Measurements from ENCODE around the gene RAB10.
"Not testable (repeated sequence)": the region's sequence is repeated elsewhere in the genome, so short reads cannot be mapped to it uniquely, and the experiment has no call there.

Gene RAB10

GRCh38 chr2:26150243-26150642 lies 116.4 kb downstream of the RAB10 start:
- no peak for DNase-seq (ENCODE audit: low read depth, low spot score)

- DNase-seq (ENCODE audit: low read depth, low spot score) = no peak
Observed at GRCh38 chr2:26157580-26157979, 123.7 kb downstream of the RAB10 start.

DNA sequence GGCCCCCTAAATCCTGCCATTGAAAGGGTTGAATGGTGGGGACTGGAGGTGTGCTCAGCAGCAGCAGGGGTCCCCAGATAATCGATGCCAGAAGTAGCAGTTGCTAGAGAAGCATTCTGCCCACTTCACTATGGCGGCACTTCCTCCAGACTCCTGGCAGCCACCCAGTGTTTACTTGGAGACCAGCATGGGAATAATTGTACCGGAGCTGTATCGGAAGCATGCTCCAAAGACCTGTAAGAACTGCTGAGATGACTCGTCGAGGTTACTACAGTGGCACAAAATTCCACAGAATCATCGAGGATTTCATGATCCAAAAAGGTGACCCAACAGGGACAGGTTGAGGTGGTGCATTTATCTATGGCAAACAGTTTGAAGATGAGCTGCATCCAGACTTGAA lies 128.0 kb downstream of the RAB10 start:
- no peak for DNase-seq (ENCODE audit: low read depth, low spot score)

DNA sequence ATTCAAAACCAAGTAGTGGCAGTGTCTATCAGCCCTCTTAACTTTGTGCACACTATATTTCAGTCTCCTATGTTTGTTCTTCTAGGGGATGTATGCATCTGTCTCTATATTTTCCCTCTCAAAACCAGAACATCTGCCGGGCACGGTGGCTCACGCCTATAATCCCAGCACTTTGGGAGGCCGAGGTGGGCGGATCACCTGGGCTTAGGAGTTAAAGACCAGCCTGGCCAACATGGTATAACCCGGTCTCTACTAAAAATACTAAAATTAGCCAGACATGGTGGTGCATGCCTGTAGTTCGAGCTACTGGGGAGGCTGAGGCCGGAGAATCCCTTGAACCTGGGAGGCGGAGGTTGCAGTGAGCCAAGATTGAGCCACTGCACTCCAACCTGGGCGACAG lies 129.1 kb downstream of the RAB10 start:
- DNase-seq (ENCODE audit: low read depth, low spot score) = no peak

DNA sequence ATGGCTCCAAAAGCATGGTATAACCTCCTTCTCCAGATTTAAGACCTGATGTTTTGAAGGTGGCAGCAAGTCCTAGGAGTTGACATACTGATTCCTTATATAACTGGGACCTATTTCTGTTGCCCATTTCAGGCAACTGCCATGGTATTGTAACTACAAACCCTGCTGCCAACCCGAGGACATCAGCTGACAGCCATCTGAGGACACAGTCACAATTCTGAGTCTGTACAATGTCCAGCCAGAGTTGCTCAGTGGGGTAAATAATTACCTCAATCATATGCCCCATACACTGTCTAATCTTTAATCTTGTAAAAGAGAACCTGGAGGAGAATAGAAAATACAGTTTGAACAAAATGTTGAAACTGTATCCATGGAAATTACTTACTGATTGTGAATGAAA lies 130.3 kb downstream of the RAB10 start:
- no peak for DNase-seq (ENCODE audit: low read depth, low spot score)

DNA sequence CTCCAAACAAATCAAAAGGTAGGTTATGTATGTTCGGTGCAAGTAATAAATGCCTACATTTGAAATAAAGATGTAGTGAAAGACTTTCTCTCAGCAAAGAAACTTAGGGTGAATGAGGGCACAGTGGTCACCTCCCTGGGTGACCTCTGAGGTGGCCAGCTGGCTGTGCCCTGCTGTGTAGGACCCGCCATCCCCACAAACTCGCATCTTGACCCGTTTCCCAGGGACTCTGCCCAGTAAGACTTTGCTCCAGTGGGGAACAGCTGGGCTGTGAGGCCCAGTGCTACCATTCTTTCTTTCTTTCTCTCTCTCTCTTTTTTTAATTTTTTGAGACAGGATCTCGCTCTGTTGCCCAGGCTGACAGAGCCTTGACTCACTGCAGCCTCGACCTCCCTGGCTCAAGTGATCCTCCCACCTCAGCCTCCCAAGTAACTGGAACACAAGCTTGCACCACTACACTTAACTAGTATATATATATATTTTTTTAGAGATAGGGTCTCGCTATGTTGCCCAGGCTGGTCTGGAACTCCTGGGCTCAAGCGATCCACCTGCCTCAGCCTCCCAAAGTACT lies 130.8 kb downstream of the RAB10 start:
- no peak for DNase-seq (ENCODE audit: low read depth, low spot score)

GRCh38 chr2:26165403-26165802 lies 131.5 kb downstream of the RAB10 start:
- no peak for DNase-seq (ENCODE audit: low read depth, low spot score)

DNA sequence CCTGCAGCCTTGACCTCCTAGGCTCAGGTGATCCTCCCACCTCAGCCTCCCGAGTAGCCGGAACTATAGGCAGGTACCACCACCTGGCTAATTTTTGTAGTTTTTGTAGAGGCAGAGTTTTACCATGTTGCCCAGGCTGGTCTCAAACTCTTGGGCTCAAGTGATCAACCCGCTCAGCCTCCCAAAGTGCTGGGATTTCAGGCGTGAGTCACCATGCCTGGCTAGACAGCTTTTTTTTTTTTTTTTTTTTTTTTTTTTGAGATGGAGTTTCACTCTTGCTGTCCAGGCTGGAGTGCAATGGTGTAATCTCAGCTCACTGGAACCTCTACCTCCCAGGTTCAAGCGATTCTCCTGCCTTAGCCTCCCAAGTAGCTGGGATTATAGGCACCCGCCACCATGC lies 132.7 kb downstream of the RAB10 start:
- DNase-seq (ENCODE audit: low read depth, low spot score) = not testable (repeated sequence)

- no peak for DNase-seq (ENCODE audit: low read depth, low spot score)
Observed at GRCh38 chr2:26168785-26169184, 134.9 kb downstream of the RAB10 start.

DNA sequence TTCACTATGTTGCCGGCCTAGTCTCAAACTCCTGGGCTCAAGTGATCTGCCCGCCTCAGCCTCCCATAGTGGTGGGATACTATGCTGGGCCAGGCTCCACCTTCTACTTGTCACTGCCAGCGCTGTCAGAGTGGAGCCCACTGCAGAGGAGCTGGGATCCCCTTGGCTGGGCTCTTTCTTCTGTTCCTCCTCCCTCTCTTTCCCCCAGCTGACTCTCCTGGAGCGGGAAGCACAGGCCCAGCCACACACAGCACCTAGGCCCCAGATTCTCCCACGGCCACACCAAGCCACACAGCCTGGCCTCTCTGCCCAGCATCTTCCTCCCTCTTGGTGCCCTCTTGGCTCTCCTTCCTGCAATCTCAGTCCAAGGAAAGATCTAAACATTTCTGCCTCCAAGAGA lies 135.3 kb downstream of the RAB10 start:
- no peak for DNase-seq (ENCODE audit: low read depth, low spot score)

DNA sequence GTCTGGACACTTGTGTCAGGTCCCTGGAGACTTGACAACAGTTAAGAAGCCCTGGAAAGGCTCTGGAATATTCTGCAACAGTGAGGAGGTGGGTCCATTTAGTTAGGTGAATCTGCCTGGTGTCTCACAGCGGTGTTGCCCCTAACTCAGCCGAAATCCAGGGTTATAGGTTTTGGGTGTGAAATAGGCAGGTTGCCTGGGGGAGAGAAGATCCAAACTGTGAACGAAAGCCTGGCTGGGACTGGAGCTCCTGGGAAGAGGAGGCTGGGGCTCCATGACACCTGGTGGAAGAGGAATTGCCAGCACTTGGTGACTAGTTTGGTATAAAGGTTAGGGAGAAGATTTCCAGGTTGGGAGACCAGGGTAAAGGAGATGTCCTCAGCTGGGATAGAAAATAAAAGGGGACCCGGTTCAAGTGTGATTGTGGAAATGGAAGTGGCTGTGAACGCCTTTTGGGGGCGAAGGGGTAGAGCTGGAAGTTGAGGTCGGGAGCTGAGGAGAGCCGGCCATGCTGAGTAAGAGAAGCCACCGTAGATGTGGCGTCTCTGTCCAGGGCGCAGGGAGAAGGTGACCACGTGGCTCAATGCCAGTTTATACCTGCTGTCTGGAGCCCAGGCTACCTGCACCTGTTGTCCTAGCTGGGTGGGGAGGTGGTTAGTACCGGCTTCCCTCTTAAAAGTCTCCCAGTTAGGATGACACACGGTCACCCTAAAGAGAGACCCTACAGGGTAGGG lies 136.0 kb downstream of the RAB10 start:
- DNase-seq (ENCODE audit: low read depth, low spot score) = no peak

GRCh38 chr2:26170795-26171194 lies 136.9 kb downstream of the RAB10 start:
- no peak for DNase-seq (ENCODE audit: low read depth, low spot score)

- DNase-seq (ENCODE audit: low read depth, low spot score) = no peak
Observed at GRCh38 chr2:26172189-26172870, 138.4 kb downstream of the RAB10 start.

DNA sequence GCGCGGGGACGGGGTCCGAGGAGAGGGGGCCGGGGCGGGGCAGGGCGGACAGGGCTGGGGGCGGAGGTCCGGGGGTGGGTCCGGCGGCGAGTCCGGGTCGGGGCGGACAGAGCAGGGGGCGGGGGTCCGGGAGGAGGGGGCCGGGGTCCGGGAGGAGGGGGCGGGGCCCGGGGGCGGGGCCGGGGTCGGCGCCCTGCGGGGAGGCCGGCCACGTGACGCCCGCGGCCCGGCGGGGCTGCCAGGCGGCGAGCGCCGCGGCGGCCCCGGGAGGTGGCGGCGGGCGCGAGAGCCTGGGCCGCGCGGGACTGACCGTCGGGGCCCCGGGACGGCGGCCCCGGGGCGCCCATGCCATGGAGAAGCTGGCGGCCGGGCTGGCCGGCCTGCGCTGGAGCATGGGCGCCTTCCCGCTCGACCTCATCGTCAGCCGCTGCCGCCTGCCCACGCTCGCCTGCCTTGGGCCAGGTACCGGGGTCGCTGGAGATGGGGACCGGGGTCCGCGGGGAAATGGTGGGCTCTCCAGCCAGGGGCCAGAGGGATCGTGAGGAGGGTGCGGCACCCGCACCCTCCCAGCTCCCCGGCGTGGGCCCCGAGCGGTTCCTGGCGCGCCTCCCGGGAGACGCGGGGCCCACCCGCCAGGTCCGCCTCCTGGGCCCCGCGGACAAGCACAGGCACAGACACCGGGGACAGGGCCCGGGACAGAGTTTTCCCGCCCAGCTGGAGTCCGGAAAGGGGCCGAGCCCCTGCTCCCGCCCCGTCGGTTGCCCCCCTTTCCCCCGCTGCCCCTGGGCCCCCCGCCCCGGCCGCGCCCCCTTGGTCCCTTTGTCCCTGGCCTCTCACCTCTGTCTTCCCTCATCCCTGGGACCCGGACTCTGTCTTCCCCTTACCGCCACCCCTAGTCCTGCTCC lies 139.2 kb downstream of the RAB10 start, which contains the start of gene GAREM2:
GAREM2 (plus strand) TSS at position 218 of the 905 bp plus-strand sequence; CDS start at position 351, 133 bp downstream.
- DNase-seq (ENCODE audit: low read depth, low spot score) = no peak

GRCh38 chr2:26173776-26174482 lies 140.0 kb downstream of the RAB10 start:
- DNase-seq (ENCODE audit: low read depth, low spot score) = no peak

GRCh38 chr2:26174691-26175465 lies 141.0 kb downstream of the RAB10 start:
- no peak for DNase-seq (ENCODE audit: low read depth, low spot score)

DNA sequence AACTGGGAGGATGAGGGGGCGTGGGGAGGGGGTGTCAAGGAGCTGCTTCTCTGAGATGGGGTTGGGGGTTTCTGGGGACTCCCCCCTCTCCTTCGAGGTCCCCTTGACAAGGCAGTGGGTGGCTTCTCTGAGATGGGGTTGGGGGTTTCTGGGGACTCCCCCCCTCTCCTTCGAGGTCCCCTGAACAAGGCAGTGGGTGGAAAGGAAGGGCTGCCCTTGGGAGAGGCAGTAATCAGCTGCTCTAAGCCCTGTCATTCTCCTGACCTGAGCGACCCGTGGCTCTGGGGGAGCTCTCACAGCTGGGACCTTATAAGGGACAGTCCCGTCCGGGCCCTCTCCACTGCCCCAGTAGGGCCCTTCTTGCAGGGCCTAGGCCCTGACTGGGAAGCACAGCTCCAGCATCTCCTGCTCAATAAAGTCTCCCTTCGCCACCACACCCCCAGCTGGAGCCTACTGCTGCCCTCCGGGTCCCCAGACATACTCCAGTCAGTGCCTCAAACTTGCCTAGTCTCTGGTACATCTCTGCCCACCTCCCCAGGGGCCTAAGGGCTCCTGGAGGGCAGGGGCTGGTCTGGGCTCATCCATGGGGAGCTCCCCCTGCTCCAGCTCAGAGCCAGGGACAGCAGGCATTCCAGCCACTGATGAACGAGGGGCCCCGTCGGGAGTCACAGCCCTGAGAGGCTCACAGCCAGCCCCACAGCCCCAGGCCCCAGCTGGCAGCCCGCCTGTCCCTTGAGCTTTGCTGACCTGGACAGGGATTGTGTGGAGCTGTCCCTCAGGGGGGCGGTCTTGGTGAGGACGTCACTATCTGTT lies 141.8 kb downstream of the RAB10 start:
- no peak for DNase-seq (ENCODE audit: low read depth, low spot score)

DNA sequence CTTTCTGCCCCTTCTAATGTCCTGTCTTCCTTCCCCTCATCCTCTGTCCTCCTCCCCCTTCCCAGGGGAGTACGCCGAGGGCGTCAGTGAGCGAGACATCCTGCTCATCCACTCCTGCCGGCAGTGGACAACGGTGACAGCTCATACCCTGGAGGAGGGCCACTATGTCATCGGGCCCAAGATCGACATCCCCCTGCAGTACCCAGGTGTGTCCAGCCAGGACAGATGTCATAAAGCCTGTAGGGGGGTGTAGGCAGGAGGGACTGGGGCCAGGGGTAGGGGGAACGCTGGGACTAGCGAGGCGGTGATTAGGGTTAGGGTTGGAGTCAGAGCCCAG lies 142.4 kb downstream of the RAB10 start:
- DNase-seq (ENCODE audit: low read depth, low spot score) = no peak

DNA sequence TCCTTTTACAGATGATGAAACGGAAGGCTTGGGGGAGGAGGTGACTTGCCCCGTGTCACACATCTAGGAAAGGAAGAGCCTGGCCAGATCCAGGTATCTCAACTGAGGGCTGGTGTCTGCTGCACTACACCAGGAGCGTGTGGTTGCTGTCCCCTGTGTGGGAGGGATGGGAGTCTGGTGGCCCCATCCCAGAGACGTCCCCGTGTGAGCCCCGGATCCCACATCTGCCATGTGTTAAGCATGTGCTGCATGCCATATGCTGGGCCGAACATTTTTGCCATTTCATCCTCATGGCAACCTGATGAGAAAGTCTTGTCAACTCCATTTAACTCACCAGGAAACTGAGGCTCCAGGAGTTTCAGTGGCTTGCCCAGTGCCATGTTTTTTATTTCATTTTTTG lies 143.2 kb downstream of the RAB10 start:
- DNase-seq (ENCODE audit: low read depth, low spot score) = no peak

DNA sequence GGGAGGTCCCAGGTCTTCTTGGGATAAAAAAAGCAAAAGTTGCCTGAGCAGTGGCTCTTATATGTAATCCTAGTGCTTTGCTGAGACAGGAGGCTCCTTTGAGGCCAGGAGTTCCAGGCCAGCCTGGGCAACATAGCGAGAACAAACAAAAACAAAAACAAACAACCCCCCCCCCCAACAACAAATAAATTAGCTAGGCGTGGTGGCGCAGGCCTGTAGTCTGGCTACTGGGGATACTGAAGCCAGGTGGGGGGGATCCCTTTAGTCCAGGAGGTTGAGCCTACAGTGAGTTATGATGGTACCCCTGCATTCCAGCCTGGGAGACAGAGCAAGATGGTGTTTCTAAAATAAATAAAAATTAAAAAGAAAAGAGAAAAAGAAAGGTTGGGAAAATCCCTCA lies 144.4 kb downstream of the RAB10 start:
- no peak for DNase-seq (ENCODE audit: low read depth, low spot score)
